ENCODE measurements around the gene OSBPL3. TPM values are rescaled to one million over a fixed set of nuclear protein-coding genes. Genes with fewer than 3 reads are reported as not detected.

The OSBPL3 gene
- total RNA-seq (2022), result 43.9 and 45.1 TPM in 2 replicates
- percentile 86 among the genes with signal in this experiment for Bru-seq, nascent RNA
- BruChase-seq, experiment 1, labeled RNA remaining after a 2-hour chase, result percentile 86 among the genes with signal in this experiment
- BruChase-seq, experiment 2, labeled RNA remaining after a 6-hour chase, result percentile 82 among the genes with signal in this experiment
- long read RNA-seq, full-length matches to known transcripts, result 17 of 53 reads
- long read RNA-seq, partial matches to known transcripts, result 7 of 53 reads
- long read RNA-seq, other reads (novel, unspliced or antisense), result 29 of 53 reads

- Histone ChIP-seq H3K9me3 (no peaks in the 10 kb centered on the region), H3K4me3 (ENCODE audit: low read depth, low read length) (peak within 1 kb of the TSS; percentile 78), H3K4me1 (peaks cover 23% of the 10 kb centered on the region), H3K27me3 (replicated peaks; ENCODE audit: control insufficient read depth, insufficient read depth, low read length) (no peaks in the 10 kb centered on the region), H3K36me3 (ENCODE audit: control insufficient read depth, insufficient read depth, low read length) (no peaks in the 10 kb centered on the region)
- ChIA-PET CTCF (interaction anchor here (0.7 to 2.6 kb wide), 17 partner anchors 10 to 167 kb away, joined by 3 to 21 read pairs (median 4); partner anchors contain the start of gene CYCS), POLR2A (interaction anchor here (0.9 to 1.6 kb wide), 3 partner anchors 68 to 146 kb away, joined by 3 to 5 read pairs (median 4); partner anchors contain the start of gene CYCS)
- peaks cover 28% of the 10 kb centered on the region for H3K36me3 Mint-ChIP-seq (ENCODE audit: insufficient read depth, unreplicated experiment)
- H3K27ac Mint-ChIP-seq (ENCODE audit: unreplicated experiment), result peak within 1 kb of the TSS; percentile 96
- BruUV-seq (replicated peaks), result no TSS peak
- DNase-seq, result peak; percentile 97
- no peaks in the 10 kb centered on the region for H3K27me3 Mint-ChIP-seq (ENCODE audit: insufficient read depth, unreplicated experiment)
- no peak for TF ChIP-seq CTCF (IDR thresholded peaks at IDR 0.05; ENCODE audit: insufficient read depth in 1 of 2, low read depth in 1 of 2, low read length in 1 of 2, severe bottlenecking in 1 of 2, unreplicated experiment in 1 of 2)
- no peaks in the 10 kb centered on the region for H3K9me3 Mint-ChIP-seq (ENCODE audit: unreplicated experiment)
- peaks cover 13% of the 10 kb centered on the region for H3K4me1 Mint-ChIP-seq (ENCODE audit: low read depth, unreplicated experiment)
- peak within 1 kb of the TSS; percentile 85 for H3K4me3 Mint-ChIP-seq (ENCODE audit: unreplicated experiment)
- intact Hi-C loops (cut with micrococcal nuclease; ENCODE audit: unreplicated experiment), result loop anchor here (1.0 to 2.0 kb wide), 7 partner anchors 45 to 167 kb away; no protein-coding TSS in a partner anchor
Observed at GRCh38 chr7:24979863-24980533, at the start of gene OSBPL3. Gene OSBPL3 (minus strand): TSS chr7:24980178. CDS start chr7:24892472, 87,706 bp downstream.

- no peaks in the 10 kb centered on the region for H3K27me3 Mint-ChIP-seq (ENCODE audit: insufficient read depth, unreplicated experiment)
- TF ChIP-seq CTCF (IDR thresholded peaks at IDR 0.05; ENCODE audit: insufficient read depth in 1 of 2, low read depth in 1 of 2, low read length in 1 of 2, severe bottlenecking in 1 of 2, unreplicated experiment in 1 of 2), result no peak
- POLR2A ChIA-PET, result interaction anchor here (1.2 kb wide), 1 partner anchor 95 kb away, joined by 3 read pairs; no protein-coding TSS in a partner anchor
- H3K9me3 Mint-ChIP-seq (ENCODE audit: unreplicated experiment), result no peaks in the 10 kb centered on the region
- no peaks in the 10 kb centered on the region for H3K27me3 ChIP-seq (replicated peaks; ENCODE audit: control insufficient read depth, insufficient read depth, low read length)
- H3K4me3 ChIP-seq (ENCODE audit: low read depth, low read length), result no peak overlapping the region
- peak overlapping the region; percentile 92 for H3K27ac Mint-ChIP-seq (ENCODE audit: unreplicated experiment)
- peaks cover 67% of the 10 kb centered on the region for H3K4me1 Mint-ChIP-seq (ENCODE audit: low read depth, unreplicated experiment)
- BruUV-seq (replicated peaks), result no TSS peak
- H3K9me3 ChIP-seq, result no peaks in the 10 kb centered on the region; the same call in 1 of the 2 replicates
- DNase-seq, result peak in 1 of 2 experiments; percentile 38
- no peaks in the 10 kb centered on the region for H3K36me3 ChIP-seq (ENCODE audit: control insufficient read depth, insufficient read depth, low read length)
- H3K4me1 ChIP-seq, result peaks cover 57% of the 10 kb centered on the region
- peaks cover 6% of the 10 kb centered on the region for H3K36me3 Mint-ChIP-seq (ENCODE audit: insufficient read depth, unreplicated experiment)
- peak overlapping the region; percentile 54 for H3K4me3 Mint-ChIP-seq (ENCODE audit: unreplicated experiment)
- CTCF ChIA-PET, result no interaction called here
- intact Hi-C loops (cut with micrococcal nuclease; ENCODE audit: unreplicated experiment), result no loop called here
Observed at GRCh38 chr7:25029075-25029474, 49.1 kb upstream of the OSBPL3 start.

GRCh38 chr7:25028370-25029021 is 48.5 kb upstream of the OSBPL3 start:
- Mint-ChIP-seq H3K27ac (ENCODE audit: unreplicated experiment) (peak overlapping the region; percentile 92), H3K4me1 (ENCODE audit: low read depth, unreplicated experiment) (peaks cover 67% of the 10 kb centered on the region), H3K4me3 (ENCODE audit: unreplicated experiment) (peak overlapping the region; percentile 54), H3K9me3 (ENCODE audit: unreplicated experiment) (no peaks in the 10 kb centered on the region), H3K27me3 (ENCODE audit: insufficient read depth, unreplicated experiment) (no peaks in the 10 kb centered on the region), H3K36me3 (ENCODE audit: insufficient read depth, unreplicated experiment) (peaks cover 6% of the 10 kb centered on the region)
- no peaks in the 10 kb centered on the region; the same call in 1 of the 2 replicates for H3K9me3 ChIP-seq
- H3K27me3 ChIP-seq (replicated peaks; ENCODE audit: control insufficient read depth, insufficient read depth, low read length), result no peaks in the 10 kb centered on the region
- BruUV-seq (replicated peaks), result no TSS peak
- TF ChIP-seq CTCF (IDR thresholded peaks at IDR 0.05; ENCODE audit: insufficient read depth in 1 of 2, low read depth in 1 of 2, low read length in 1 of 2, severe bottlenecking in 1 of 2, unreplicated experiment in 1 of 2), result no peak
- no peak overlapping the region for H3K4me3 ChIP-seq (ENCODE audit: low read depth, low read length)
- POLR2A ChIA-PET, result interaction anchor here (1.2 kb wide), 1 partner anchor 96 kb away, joined by 3 read pairs; no protein-coding TSS in a partner anchor
- intact Hi-C loops (cut with micrococcal nuclease; ENCODE audit: unreplicated experiment), result loop anchor here (1.0 kb wide), 1 partner anchor 46 kb away; no protein-coding TSS in a partner anchor
- H3K36me3 ChIP-seq (ENCODE audit: control insufficient read depth, insufficient read depth, low read length), result no peaks in the 10 kb centered on the region
- CTCF ChIA-PET, result no interaction called here
- DNase-seq, result peak; percentile 46 to 66
- H3K4me1 ChIP-seq, result peaks cover 60% of the 10 kb centered on the region
